Stimulated activated CD4-positive, alpha-beta T cell treated with anti-CD3 and anti-CD28 coated beads, Interleukin-4, amount 100 ng/mL, for 24 hours (primary cell): ENCODE measurements around the gene LDB2.
"Not testable (repeated sequence)": the region's sequence is repeated elsewhere in the genome, so short reads cannot be mapped to it uniquely, and the experiment has no call there.

ENCODE experiments used
- DNase-seq: peaks from one replicate; pipeline ENCODE4 v3.0.0-alpha.2; 2020

Gene LDB2

GRCh38 chr4:16530688-16531635 is 367.5 kb downstream of the LDB2 start:
- no peak for DNase-seq

GRCh38 chr4:16524911-16525554 is 373.4 kb downstream of the LDB2 start:
- no peak for DNase-seq

GRCh38 chr4:16524406-16524805 is 374.0 kb downstream of the LDB2 start:
- no peak for DNase-seq

GRCh38 chr4:16523526-16523925 is 374.9 kb downstream of the LDB2 start:
- DNase-seq = not testable (repeated sequence)

GRCh38 chr4:16521156-16521915 is 377.1 kb downstream of the LDB2 start:
- DNase-seq = no peak

GRCh38 chr4:16516796-16517439 is 381.5 kb downstream of the LDB2 start:
- DNase-seq = no peak

GRCh38 chr4:16513876-16514275 is 384.6 kb downstream of the LDB2 start:
- DNase-seq = no peak

- no peak for DNase-seq
Measured at GRCh38 chr4:16508968-16509367, 389.5 kb downstream of the LDB2 start.

GRCh38 chr4:16505726-16506125 is 392.7 kb downstream of the LDB2 start:
- DNase-seq = no peak

- no peak for DNase-seq
Measured at GRCh38 chr4:16505267-16505666, 393.2 kb downstream of the LDB2 start.

GRCh38 chr4:16503421-16504100 is 394.9 kb downstream of the LDB2 start:
- no peak for DNase-seq

- DNase-seq = no peak
Measured at GRCh38 chr4:16498978-16499377, 399.5 kb downstream of the LDB2 start.

- no peak for DNase-seq
Measured at GRCh38 chr4:16496501-16496900, 401.9 kb downstream of the LDB2 start.

GRCh38 chr4:16492872-16493271 is 405.6 kb downstream of the LDB2 start:
- DNase-seq = no peak

GRCh38 chr4:16489226-16489625 is 409.2 kb downstream of the LDB2 start:
- DNase-seq = no peak

- DNase-seq = no peak
Measured at GRCh38 chr4:16488084-16488483, 410.4 kb downstream of the LDB2 start.

GRCh38 chr4:16484711-16485110 is 413.7 kb downstream of the LDB2 start:
- DNase-seq = no peak

- DNase-seq = no peak
Measured at GRCh38 chr4:16483540-16483939, 414.9 kb downstream of the LDB2 start.

GRCh38 chr4:16480011-16480410 is 418.4 kb downstream of the LDB2 start:
- DNase-seq = no peak

- DNase-seq = no peak
Measured at GRCh38 chr4:16472537-16472936, 425.9 kb downstream of the LDB2 start.

- DNase-seq = no peak
Measured at GRCh38 chr4:16467061-16467460, 431.4 kb downstream of the LDB2 start.

GRCh38 chr4:16466581-16466980 is 431.9 kb downstream of the LDB2 start:
- DNase-seq = no peak
